Hematopoietic multipotent progenitor cell treated with erythropoietin and hydrocortisone succinate and interleukin-3 and kit ligand, for 4 days (in vitro differentiated cells): ENCODE results near the gene MEOX1.
"Not testable (repeated sequence)": the region's sequence is repeated elsewhere in the genome, so short reads cannot be mapped to it uniquely, and the experiment has no call there.

Experiments
- DNase-seq: peaks from one replicate; pipeline ENCODE4 v3.0.0-alpha.2; 2015

MEOX1 gene

GRCh38 chr17:43615330-43616028 lies 46.2 kb downstream of the MEOX1 start:
- peak; percentile 59 for DNase-seq

- DNase-seq = no peak
Measured at GRCh38 chr17:43614561-43614960, 47.2 kb downstream of the MEOX1 start.

DNA sequence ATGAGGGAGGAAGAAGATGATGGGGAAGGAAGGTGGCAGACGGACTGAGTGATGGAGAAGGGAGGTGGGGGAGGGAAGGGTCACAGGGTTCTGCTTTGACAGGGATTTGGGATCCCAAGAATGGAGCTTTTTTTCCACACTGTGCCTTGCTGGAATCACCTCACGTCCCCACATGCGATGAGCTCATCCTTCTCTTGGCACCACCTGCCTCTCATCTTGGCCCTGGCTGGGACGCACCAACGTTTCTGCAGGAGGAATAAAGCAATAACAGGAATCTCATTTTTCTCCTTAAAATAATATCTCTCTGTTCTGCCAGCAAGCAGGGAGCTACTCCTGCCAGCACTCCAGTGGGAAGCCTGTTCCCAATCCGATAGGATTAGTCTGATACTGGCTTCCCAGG lies 47.8 kb downstream of the MEOX1 start:
- DNase-seq = no peak

- no peak for DNase-seq
Measured at GRCh38 chr17:43612515-43612914, 49.2 kb downstream of the MEOX1 start.

DNA sequence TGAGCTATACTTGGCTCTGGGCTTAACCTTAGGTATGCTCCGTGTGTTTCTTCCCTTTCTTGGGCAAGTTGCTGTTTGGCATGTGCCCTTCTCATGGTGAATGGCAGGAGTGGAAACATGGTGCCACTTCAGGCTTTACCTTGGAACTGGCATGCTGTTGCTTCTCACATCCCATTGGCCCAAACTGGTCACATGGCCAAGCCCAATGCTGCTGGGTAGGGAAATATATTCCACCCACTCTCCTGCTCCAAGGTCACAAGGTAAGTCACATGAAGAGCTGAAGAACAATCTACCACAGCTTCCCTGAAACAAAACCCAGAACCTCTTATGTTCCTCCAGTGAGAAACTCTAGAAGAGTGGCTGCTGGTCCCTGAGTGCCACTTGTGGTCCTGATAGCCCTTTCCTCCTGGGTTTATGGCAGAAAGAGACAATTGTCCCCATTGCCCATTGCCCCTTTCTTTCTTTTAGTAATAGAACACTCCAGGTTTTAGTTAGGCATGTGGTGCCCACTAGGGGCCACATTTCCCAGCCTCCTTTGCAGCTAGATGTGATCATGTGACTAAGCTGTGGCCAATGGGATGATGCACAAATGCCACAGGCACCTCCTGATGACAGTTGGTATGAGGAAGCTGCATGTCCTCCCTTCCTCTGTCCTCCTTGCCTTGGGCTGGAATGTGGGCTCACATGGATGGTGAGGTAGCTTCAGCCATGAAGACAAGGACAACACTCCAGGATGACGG lies 50.3 kb downstream of the MEOX1 start:
- peak; percentile 13 for DNase-seq

GRCh38 chr17:43609613-43610385 lies 51.9 kb downstream of the MEOX1 start:
- no peak for DNase-seq

DNA sequence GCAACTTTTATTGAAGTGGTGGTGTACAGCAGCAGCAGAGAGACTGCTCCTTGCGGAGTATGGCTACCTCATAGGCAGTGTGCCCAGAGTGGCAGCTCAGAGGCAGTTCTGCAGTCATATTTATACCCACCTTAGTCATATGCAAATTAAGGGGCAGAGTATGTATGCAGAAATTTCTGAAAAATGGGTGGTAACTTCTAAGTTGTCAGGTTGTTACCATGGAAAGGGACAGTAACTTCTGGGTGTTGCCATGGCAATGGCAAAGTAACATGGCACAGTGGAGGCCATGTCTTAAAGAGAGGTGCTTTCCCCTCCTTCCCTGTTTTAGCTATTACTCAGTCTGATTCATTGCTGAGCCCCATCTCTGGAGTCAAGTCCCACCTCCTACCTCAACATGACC lies 53.4 kb downstream of the MEOX1 start:
- DNase-seq = peak; percentile 7

DNA sequence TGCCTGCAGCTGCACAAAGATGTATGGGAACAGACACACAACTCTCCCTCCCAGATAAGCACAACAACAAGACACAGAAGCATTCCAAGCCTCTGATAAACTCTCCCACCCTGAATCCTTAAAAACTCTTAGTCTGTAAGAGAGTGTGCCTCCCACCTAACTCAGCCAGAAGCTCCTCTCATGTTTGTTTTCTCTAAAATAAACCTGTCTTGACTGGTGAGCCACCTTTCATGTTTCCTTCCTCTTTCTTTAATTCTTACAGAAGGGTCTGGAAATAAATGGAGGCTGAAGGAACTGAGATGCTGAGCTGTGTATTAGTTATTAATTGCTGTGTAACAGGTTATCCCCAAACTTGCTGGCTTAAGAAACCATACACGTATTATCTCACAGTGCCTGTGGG lies 57.2 kb downstream of the MEOX1 start:
- DNase-seq = no peak

GRCh38 chr17:43603321-43603720 lies 58.4 kb downstream of the MEOX1 start:
- no peak for DNase-seq

DNA sequence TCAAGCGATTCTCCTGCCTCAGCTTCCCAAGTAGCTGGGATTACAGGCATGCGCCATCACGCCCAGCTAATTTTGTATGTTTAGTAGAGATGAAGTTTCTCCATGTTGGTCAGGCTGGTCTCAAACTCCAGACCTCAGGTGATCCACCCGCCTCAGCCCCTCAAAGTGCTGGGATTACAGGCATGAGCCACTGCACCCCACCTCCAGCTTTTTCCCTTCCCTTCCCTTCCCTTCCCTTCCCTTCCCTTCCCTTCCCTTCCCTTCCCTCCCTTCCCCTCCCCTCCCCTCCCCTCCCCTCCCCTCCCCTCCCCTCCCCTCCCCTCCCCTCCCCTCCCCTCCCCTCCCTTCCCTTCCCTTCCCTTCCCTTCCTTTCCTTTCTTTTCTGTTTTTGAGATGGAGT lies 59.2 kb downstream of the MEOX1 start:
- DNase-seq = not testable (repeated sequence)

- no peak for DNase-seq
Measured at GRCh38 chr17:43601280-43602039, 60.3 kb downstream of the MEOX1 start.

GRCh38 chr17:43599835-43600234 lies 61.9 kb downstream of the MEOX1 start:
- DNase-seq = peak; percentile 38

DNA sequence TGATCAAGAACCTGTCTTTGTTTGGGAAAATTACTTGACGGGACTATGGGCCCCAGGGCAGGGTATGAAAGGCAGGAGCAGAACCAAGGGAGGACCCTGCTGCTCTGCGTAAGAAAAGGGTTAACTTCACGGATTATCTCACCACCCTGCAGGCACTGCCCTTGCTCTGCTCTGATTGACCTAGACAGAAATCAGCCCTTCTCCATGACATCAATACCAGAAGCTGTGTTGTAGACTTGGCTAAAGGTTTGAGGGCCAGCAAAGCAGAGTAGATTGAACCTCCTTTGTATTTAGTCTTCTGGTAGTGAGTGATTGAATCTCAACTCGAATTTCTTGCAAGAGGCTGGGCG lies 62.7 kb downstream of the MEOX1 start:
- no peak for DNase-seq

DNA sequence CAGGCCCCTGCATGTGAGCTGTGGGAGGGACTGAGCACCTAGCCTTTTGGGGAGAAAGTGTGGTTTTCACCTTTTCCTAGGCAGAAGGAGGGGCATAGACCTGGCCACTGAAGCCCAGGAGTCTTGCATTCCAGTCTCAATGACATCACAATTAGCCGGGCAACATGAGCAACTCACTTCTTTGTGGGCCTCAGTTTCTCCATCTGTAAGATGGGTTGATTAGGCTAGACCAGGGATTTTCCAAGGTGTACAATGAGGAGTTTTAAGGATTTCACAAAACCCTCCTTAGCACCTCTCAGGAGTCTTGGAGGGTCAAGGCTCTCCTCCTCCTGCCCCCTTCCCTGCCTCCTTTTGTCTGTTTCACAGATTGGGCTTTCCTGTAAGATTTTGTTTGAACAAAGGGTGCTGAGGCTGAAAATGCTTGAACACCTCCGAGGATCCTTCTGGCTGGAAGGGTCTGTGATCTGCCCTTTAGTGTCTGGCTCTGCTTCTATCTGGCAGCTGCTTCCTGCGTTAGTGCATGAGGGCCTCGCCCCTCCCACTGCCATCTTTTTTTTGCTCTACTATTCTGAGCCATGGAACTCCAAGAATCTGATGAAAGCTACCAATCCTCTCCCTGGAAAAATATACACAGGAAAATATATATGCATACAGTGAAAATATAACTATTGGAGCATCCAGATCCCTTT lies 63.2 kb downstream of the MEOX1 start:
- DNase-seq = no peak

DNA sequence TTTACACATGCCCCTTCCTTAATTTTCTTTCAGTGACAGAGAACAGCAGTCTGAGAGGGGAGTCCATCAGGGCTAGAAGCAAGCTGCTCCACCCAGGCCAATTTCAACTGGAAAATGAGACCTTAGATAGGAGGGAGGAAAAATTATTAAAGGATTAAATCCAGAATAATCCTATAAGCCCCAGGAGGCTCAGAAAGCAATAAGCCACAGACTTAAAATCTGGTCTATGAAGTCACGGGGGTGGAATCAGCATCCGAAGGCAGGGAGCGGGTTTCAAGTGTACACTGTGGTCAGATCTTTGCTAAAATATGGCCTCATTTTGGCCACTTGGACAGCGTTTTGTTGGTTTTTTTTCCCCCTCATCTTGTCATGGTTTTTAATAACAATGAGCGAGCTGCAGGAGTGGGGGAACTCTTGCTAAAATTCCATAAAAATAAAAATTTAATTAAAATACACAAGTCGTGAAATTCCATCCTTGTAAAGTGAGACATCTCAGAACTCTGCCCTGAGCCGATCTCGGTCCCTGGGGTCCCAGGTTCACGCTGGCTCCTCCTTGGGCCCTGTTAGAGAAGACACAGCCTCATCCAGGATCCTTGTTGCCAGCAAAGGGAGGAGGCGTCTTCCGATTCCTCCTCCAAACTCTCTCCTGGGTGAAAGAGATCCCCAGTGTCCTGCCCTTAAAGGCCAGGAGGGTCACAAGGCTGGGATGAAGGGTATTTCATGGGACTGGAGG lies 63.9 kb downstream of the MEOX1 start:
- no peak for DNase-seq

GRCh38 chr17:43595466-43595865 lies 66.3 kb downstream of the MEOX1 start:
- DNase-seq = no peak

GRCh38 chr17:43591779-43592562 lies 69.8 kb downstream of the MEOX1 start:
- DNase-seq = no peak

GRCh38 chr17:43591001-43591400 lies 70.7 kb downstream of the MEOX1 start:
- DNase-seq = no peak
